Stimulated activated CD8-positive, alpha-beta memory T cell treated with anti-CD3 and anti-CD28 coated beads, Interleukin-4, amount 100 ng/mL, for 1 hour (primary cell): ENCODE results near the gene MPRIP.

Experiments
- DNase-seq, 2 donors: peaks; one replicate each; pipeline ENCODE4 v3.0.0-alpha.2; 2020; ENCODE audit warnings: low read depth in 2 of 2, low spot score in 1 of 2

Gene MPRIP

GRCh38 chr17:17050346-17051345, 8.4 kb downstream of the MPRIP start:
- DNase-seq, result no peak

- no peak for DNase-seq
These were observed 9.1 kb downstream of the MPRIP start for GRCh38 chr17:17051380-17051779.

- DNase-seq, result no peak
These were observed 9.7 kb downstream of the MPRIP start for GRCh38 chr17:17051791-17052461.

- DNase-seq, result no peak
These were observed 10.4 kb downstream of the MPRIP start for GRCh38 chr17:17052462-17053221.

GRCh38 chr17:17053446-17054379, 11.5 kb downstream of the MPRIP start:
- no peak for DNase-seq

- no peak for DNase-seq
These were observed 12.4 kb downstream of the MPRIP start for GRCh38 chr17:17054636-17055035.

GRCh38 chr17:17055286-17056155, 13.3 kb downstream of the MPRIP start:
- DNase-seq, result no peak

- no peak for DNase-seq
These were observed 13.9 kb downstream of the MPRIP start for GRCh38 chr17:17056156-17056539.

GRCh38 chr17:17057057-17057551, 14.8 kb downstream of the MPRIP start:
- no peak for DNase-seq

GRCh38 chr17:17058304-17058703, 16.0 kb downstream of the MPRIP start:
- no peak for DNase-seq

GRCh38 chr17:17059301-17059890, 17.1 kb downstream of the MPRIP start:
- DNase-seq, result no peak

GRCh38 chr17:17060001-17060922, 18.0 kb downstream of the MPRIP start:
- DNase-seq, result no peak

- DNase-seq, result no peak
These were observed 18.7 kb downstream of the MPRIP start for GRCh38 chr17:17060930-17061329.

- no peak for DNase-seq
These were observed 19.3 kb downstream of the MPRIP start for GRCh38 chr17:17061516-17061915.

- DNase-seq, result no peak
These were observed 20.1 kb downstream of the MPRIP start for GRCh38 chr17:17062356-17062755.

- no peak for DNase-seq
These were observed 20.6 kb downstream of the MPRIP start for GRCh38 chr17:17062866-17063265.

GRCh38 chr17:17063546-17064122, 21.4 kb downstream of the MPRIP start:
- DNase-seq, result no peak
